Esophagus muscularis mucosa (tissue), 3 donors: ENCODE measurements around the gene DDI2.

Experiments used
- CTCF ChIP-seq, 3 experiments: fragments of 200-600 bp in 2 of 3; fragments of 450-650 bp in 1 of 3; sonication (generic) in 2 of 3; IDR thresholded peaks; one replicate each; pipeline ENCODE4 v1.5.1; 2017 to 2019; ENCODE audit warnings: antibody characterized with exemption in 3 of 3, mild to moderate bottlenecking in 2 of 3, moderate library complexity in 1 of 3
- POLR2A ChIP-seq: fragments of 450-650 bp; IDR thresholded peaks from one replicate; pipeline ENCODE4 v1.6.1; 2017; ENCODE audit warnings: antibody characterized with exemption, moderate library complexity, mild to moderate bottlenecking, low read depth

GRCh38 chr1:15616373-15617172, 685 bp upstream of the DDI2 start:
- TF ChIP-seq POLR2A = no peak
- TF ChIP-seq CTCF (IDR thresholded peaks at IDR 0.05) = no peak
